Stimulated activated naive CD8-positive, alpha-beta T cell treated with anti-CD3 and anti-CD28 coated beads, Interleukin-15, Interleukin-2, amounts not matched to agents 100 U/mL and 50 U/mL, for 24 hours (primary cell): ENCODE results near the gene PTPRJ.
A peak's percentile ranks its signal among the peaks of the same experiment; 100 is the strongest.

Experiments
- ATAC-seq: fragments of 150-1000 bp; cut with Tn5 transposase; one replicate; pipeline ENCODE4 v1.10.0; 2021
- DNase-seq: peaks from one replicate; pipeline ENCODE4 v3.0.0; 2021

PTPRJ gene

GRCh38 chr11:47997063-47998053 is 17.0 kb downstream of the PTPRJ start:
- ATAC-seq (no peak), DNase-seq (no peak)

GRCh38 chr11:47998345-47998732 is 18.0 kb downstream of the PTPRJ start:
- DNase-seq, result no peak
- ATAC-seq, result no peak

GRCh38 chr11:47998733-47999359 is 18.5 kb downstream of the PTPRJ start:
- ATAC-seq (no peak), DNase-seq (no peak)

GRCh38 chr11:48000432-48000831 is 20.1 kb downstream of the PTPRJ start:
- no peak for DNase-seq
- ATAC-seq, result no peak

GRCh38 chr11:48001438-48002021 is 21.2 kb downstream of the PTPRJ start:
- peak; percentile 75 for DNase-seq
- ATAC-seq, result peak; percentile 90

GRCh38 chr11:48002561-48002960 is 22.2 kb downstream of the PTPRJ start:
- ATAC-seq (no peak), DNase-seq (no peak)

GRCh38 chr11:48003926-48004325 is 23.6 kb downstream of the PTPRJ start:
- no peak for ATAC-seq
- DNase-seq, result no peak

- DNase-seq (no peak), ATAC-seq (no peak)
Observed at GRCh38 chr11:48004456-48004855, 24.1 kb downstream of the PTPRJ start.

- DNase-seq, result no peak
- no peak for ATAC-seq
Observed at GRCh38 chr11:48005136-48005535, 24.8 kb downstream of the PTPRJ start.

- no peak for DNase-seq
- peak; percentile 1 for ATAC-seq
Observed at GRCh38 chr11:48005831-48006270, 25.5 kb downstream of the PTPRJ start.

- ATAC-seq, result peak; percentile 61
- peak; percentile 53 for DNase-seq
Observed at GRCh38 chr11:48006301-48006992, 26.1 kb downstream of the PTPRJ start.

- ATAC-seq, result no peak
- no peak for DNase-seq
Observed at GRCh38 chr11:48007677-48008076, 27.3 kb downstream of the PTPRJ start.

- ATAC-seq (peak; percentile 50), DNase-seq (peak; percentile 60)
Observed at GRCh38 chr11:48008951-48009270, 28.6 kb downstream of the PTPRJ start.

- ATAC-seq (no peak), DNase-seq (no peak)
Observed at GRCh38 chr11:48011102-48011797, 30.9 kb downstream of the PTPRJ start.

GRCh38 chr11:48011798-48012391 is 31.5 kb downstream of the PTPRJ start:
- ATAC-seq (peak; percentile 73), DNase-seq (peak; percentile 65)

GRCh38 chr11:48013269-48013901 is 33.0 kb downstream of the PTPRJ start:
- ATAC-seq (peak; percentile 47), DNase-seq (peak; percentile 72)

- no peak for ATAC-seq
- no peak for DNase-seq
Observed at GRCh38 chr11:48014917-48015316, 34.6 kb downstream of the PTPRJ start.

- peak; percentile 33 for ATAC-seq
- peak; percentile 48 for DNase-seq
Observed at GRCh38 chr11:48017105-48017830, 36.9 kb downstream of the PTPRJ start.

GRCh38 chr11:48017831-48018527 is 37.6 kb downstream of the PTPRJ start:
- ATAC-seq (no peak), DNase-seq (no peak)
